Measurements from ENCODE around the gene C5orf47.

Gene C5orf47

GRCh38 chr5:173967241-173967640, 21.7 kb upstream of the C5orf47 start:
- Histone ChIP-seq H3K36me3 (ENCODE audit: insufficient read depth, low read length) (no peaks in the 10 kb centered on the region), H3K9ac (ENCODE audit: insufficient read length) (no peak overlapping the region), H3K4me3 (no peak overlapping the region), H3K27ac (no peak overlapping the region), H3K9me3 (ENCODE audit: low read depth, low read length) (no peaks in the 10 kb centered on the region)
- DNase-seq (ENCODE audit: low read depth, low spot score): no peak
- TF ChIP-seq EZH2 (IDR thresholded peaks at IDR 0.05) (no peak), POLR2AphosphoS5 (IDR thresholded peaks at IDR 0.05; ENCODE audit: borderline replicate concordance, low read depth, low read length) (no peak), FOXP2 (optimal IDR thresholded peaks at IDR 0.05; ENCODE audit: control extremely low read depth, extremely low read length, insufficient read depth) (no peak)

GRCh38 chr5:173968154-173968797, 20.7 kb upstream of the C5orf47 start:
- H3K27ac ChIP-seq: no peak overlapping the region
- no peaks in the 10 kb centered on the region for H3K9me3 ChIP-seq (ENCODE audit: low read depth, low read length)
- no peak overlapping the region for H3K4me3 ChIP-seq
- no peak overlapping the region for H3K9ac ChIP-seq (ENCODE audit: insufficient read length)
- no peak for DNase-seq (ENCODE audit: low read depth, low spot score)
- H3K36me3 ChIP-seq (ENCODE audit: insufficient read depth, low read length): no peaks in the 10 kb centered on the region
- TF ChIP-seq EZH2 (IDR thresholded peaks at IDR 0.05): no peak
- TF ChIP-seq FOXP2 (optimal IDR thresholded peaks at IDR 0.05; ENCODE audit: control extremely low read depth, extremely low read length, insufficient read depth): no peak
- TF ChIP-seq POLR2AphosphoS5 (IDR thresholded peaks at IDR 0.05; ENCODE audit: borderline replicate concordance, low read depth, low read length): no peak

- H3K9me3 ChIP-seq (ENCODE audit: low read depth, low read length): no peaks in the 10 kb centered on the region
- TF ChIP-seq FOXP2 (optimal IDR thresholded peaks at IDR 0.05; ENCODE audit: control extremely low read depth, extremely low read length, insufficient read depth) (no peak), EZH2 (IDR thresholded peaks at IDR 0.05) (no peak), POLR2AphosphoS5 (IDR thresholded peaks at IDR 0.05; ENCODE audit: borderline replicate concordance, low read depth, low read length) (no peak)
- H3K27ac ChIP-seq: no peak overlapping the region
- H3K9ac ChIP-seq (ENCODE audit: insufficient read length): no peak overlapping the region
- H3K36me3 ChIP-seq (ENCODE audit: insufficient read depth, low read length): no peaks in the 10 kb centered on the region
- DNase-seq (ENCODE audit: low read depth, low spot score): no peak
- H3K4me3 ChIP-seq: no peak overlapping the region
Observed at GRCh38 chr5:173969167-173970049, 19.6 kb upstream of the C5orf47 start.

DNA sequence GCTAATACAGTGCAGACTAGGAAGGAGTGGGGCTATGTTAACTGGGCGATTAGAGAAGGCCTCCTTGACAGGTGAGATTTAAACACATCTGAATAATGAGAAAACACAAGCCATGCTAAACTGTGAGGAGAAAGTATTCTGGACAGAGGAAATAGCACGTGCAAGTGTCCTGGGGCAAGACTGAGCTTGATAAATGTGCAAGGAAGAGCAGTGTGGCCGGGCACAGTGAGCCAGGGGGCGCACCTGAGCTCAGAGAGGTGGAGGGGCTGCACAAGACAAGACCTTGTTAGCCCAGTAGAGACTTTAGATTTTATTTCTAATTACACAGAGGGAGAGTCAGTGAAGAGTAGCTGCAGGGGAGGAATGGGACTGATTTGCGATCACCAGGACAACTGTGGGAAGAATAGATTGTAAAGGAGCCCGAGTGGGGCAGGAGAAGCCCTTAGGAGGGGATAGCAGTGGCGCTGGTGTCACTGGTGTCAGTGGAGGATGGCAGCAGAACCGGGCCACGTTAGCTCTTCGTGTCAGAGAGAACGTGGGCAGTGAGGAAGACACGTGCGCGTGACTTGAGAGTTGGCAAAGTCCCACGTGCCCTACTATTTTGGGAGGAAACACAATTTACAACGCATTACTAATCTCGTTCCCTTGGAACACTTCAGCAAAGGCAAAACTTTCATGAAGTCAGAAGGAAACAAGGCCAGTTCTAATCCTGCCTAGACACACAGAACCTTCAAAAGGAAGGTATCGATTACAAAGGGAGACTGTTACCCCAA, 17.9 kb upstream of the C5orf47 start:
- DNase-seq (ENCODE audit: low read depth, low spot score): no peak
- no peak for TF ChIP-seq EZH2 (IDR thresholded peaks at IDR 0.05)
- no peak for TF ChIP-seq FOXP2 (optimal IDR thresholded peaks at IDR 0.05; ENCODE audit: control extremely low read depth, extremely low read length, insufficient read depth)
- TF ChIP-seq POLR2AphosphoS5 (IDR thresholded peaks at IDR 0.05; ENCODE audit: borderline replicate concordance, low read depth, low read length): no peak
- H3K27ac ChIP-seq: no peak overlapping the region
- no peaks in the 10 kb centered on the region for H3K36me3 ChIP-seq (ENCODE audit: insufficient read depth, low read length)
- no peak overlapping the region for H3K4me3 ChIP-seq
- no peaks in the 10 kb centered on the region for H3K9me3 ChIP-seq (ENCODE audit: low read depth, low read length)
- H3K9ac ChIP-seq (ENCODE audit: insufficient read length): no peak overlapping the region

- H3K9me3 ChIP-seq (ENCODE audit: low read depth, low read length): no peaks in the 10 kb centered on the region
- TF ChIP-seq FOXP2 (optimal IDR thresholded peaks at IDR 0.05; ENCODE audit: control extremely low read depth, extremely low read length, insufficient read depth) (no peak), POLR2AphosphoS5 (IDR thresholded peaks at IDR 0.05; ENCODE audit: borderline replicate concordance, low read depth, low read length) (no peak)
- no peak for DNase-seq (ENCODE audit: low read depth, low spot score)
- H3K4me3 ChIP-seq: no peak overlapping the region
- no peaks in the 10 kb centered on the region for H3K36me3 ChIP-seq (ENCODE audit: insufficient read depth, low read length)
- no peak overlapping the region for H3K9ac ChIP-seq (ENCODE audit: insufficient read length)
- H3K27ac ChIP-seq: no peak overlapping the region
Observed at GRCh38 chr5:173971681-173972345, 17.2 kb upstream of the C5orf47 start.

DNA sequence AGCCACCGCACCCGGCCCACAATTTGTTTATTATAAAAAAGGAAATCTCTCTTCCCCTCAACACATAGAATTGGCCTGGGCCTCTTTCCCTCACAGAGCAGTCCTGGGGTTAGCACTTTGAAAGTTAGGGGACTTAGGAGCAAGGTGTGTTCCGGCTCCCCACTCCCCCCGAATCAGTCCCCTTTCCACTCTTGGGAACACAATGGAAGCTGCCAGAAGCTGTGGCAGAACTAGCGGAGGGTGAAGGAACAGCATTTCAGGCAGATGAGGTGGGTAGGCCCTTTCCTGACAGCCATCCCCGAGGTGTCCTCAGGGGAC, 16.4 kb upstream of the C5orf47 start:
- Histone ChIP-seq H3K9me3 (ENCODE audit: low read depth, low read length) (no peaks in the 10 kb centered on the region), H3K27ac (no peak overlapping the region), H3K4me3 (no peak overlapping the region), H3K36me3 (ENCODE audit: insufficient read depth, low read length) (no peaks in the 10 kb centered on the region), H3K9ac (ENCODE audit: insufficient read length) (no peak overlapping the region)
- DNase-seq (ENCODE audit: low read depth, low spot score): no peak
- TF ChIP-seq FOXP2 (optimal IDR thresholded peaks at IDR 0.05; ENCODE audit: control extremely low read depth, extremely low read length, insufficient read depth) (no peak), EZH2 (IDR thresholded peaks at IDR 0.05) (no peak), POLR2AphosphoS5 (IDR thresholded peaks at IDR 0.05; ENCODE audit: borderline replicate concordance, low read depth, low read length) (no peak)

- Histone ChIP-seq H3K27ac (no peak overlapping the region), H3K9me3 (ENCODE audit: low read depth, low read length) (no peaks in the 10 kb centered on the region), H3K4me3 (peak overlapping the region; percentile 62), H3K36me3 (ENCODE audit: insufficient read depth, low read length) (no peaks in the 10 kb centered on the region), H3K9ac (ENCODE audit: insufficient read length) (peak overlapping the region; percentile 54)
- peak; percentile 73 for DNase-seq (ENCODE audit: low read depth, low spot score)
- TF ChIP-seq FOXP2 (optimal IDR thresholded peaks at IDR 0.05; ENCODE audit: control extremely low read depth, extremely low read length, insufficient read depth): no peak
- TF ChIP-seq POLR2AphosphoS5 (IDR thresholded peaks at IDR 0.05; ENCODE audit: borderline replicate concordance, low read depth, low read length): no peak
- no peak for TF ChIP-seq EZH2 (IDR thresholded peaks at IDR 0.05)
Observed at GRCh38 chr5:173972925-173973615, 15.9 kb upstream of the C5orf47 start.
